Activated T-helper 1 cell treated with Interleukin-2 at 50 U/mL for 16 hours (primary cell): ENCODE data around the gene LCE1A.

Source experiments
- DNase-seq: peaks from one replicate; pipeline ENCODE4 v3.0.0-alpha.2; 2020; ENCODE audit warnings: low read depth

LCE1A gene

GRCh38 chr1:152870831-152871730 lies 43.8 kb downstream of the LCE1A start:
- DNase-seq, result no peak

DNA sequence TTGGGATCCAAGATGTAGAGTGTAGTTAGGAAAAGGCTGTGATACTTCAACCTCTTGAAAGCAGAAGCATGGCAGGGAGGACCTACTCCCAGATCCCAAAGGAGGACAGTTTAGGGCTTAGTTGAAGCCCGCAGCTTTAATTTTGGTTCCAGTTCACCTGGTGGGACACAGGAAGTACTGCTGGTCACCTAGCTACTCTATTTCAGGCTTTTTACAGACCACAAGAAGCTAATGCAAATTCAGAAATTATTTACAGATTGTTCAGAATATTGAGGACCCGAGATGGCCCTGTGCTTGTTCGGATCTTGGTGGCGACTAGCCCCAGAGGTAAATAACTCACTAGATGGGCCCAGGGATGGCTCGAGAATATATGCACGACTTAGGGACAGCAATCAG lies 44.5 kb downstream of the LCE1A start:
- no peak for DNase-seq

DNA sequence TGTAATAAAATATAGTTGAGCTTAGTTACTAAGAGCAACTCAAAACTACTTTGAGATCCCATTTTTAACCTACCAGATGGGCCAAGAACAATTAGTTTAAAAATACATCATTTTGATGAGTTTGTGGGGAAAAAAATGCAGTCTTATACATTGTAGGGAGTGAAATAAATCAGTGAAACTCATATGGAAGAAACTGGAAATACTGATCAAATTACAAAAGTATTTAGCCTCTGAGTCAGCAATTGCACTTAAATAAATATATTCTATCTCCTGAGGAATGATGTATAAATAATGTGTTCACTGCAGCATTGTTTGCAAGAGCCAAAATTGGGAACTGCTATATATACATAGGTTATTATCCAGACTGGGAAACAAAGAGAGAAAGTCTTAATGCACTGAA lies 46.2 kb downstream of the LCE1A start:
- no peak for DNase-seq

DNA sequence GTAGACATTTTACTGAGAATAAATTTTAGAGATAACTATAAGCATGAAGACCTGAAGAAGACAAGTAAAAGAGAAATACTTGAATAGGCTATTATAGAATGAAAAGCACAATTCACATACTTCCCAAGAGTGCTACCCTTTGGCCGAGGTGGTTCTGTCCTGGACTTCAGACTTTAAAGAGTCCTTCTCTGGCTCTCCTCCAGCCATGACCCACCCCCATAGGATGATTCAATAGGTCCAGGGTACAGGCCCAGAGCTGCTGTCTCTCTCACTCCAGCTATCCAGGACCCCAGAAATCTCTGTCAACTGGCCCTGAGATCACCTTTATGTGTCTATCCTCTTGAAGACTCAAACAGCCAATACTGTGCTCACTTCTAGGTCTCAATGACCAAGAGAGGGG lies 49.6 kb downstream of the LCE1A start:
- DNase-seq, result no peak
